IMR-90 (cell line): ENCODE measurements around the gene SLC25A19. TPM values are rescaled to one million over a fixed set of nuclear protein-coding genes. Genes with fewer than 3 reads are reported as not detected.

Experiments
- ATAC-seq: fragments of 200-7000 bp; cut with Tn5 transposase; 2 replicates; pipeline ENCODE4 v1.9.1; 2020; ENCODE audit warnings: low read depth, mild to moderate bottlenecking, moderate library complexity
- BruUV-seq: library from RNA; stranded (reverse); fragments of 400-500 nt; replicated peaks from 2 replicates; lab custom pipeline; 2021; lab: Mats Ljungman, UMichigan
- CTCF ChIA-PET: fragments of 300-600 bp; formaldehyde crosslinking; extraction: SDS; loops from one replicate; lab custom pipeline; 2021; ENCODE audit warnings: antibody characterized with exemption; lab: Yijun Ruan, JAX
- POLR2A ChIA-PET: fragments of 300-600 bp; sonication (Branson Sonifier 250); formaldehyde crosslinking; loops from one replicate; lab custom pipeline; 2022; ENCODE audit warnings: antibody characterized with exemption; ENCODE audit not compliant: unreplicated experiment; lab: Charles Lee
- DNase-seq: peaks from one replicate; pipeline ENCODE4 v3.0.0; 2013
- H2AFZ ChIP-seq: replicated peaks from 2 replicates; pipeline ENCODE3; 2013; ENCODE audit warnings: low read length, mild to moderate bottlenecking; ENCODE audit not compliant: poor library complexity
- H2AK5ac ChIP-seq: 2 replicates; pipeline ENCODE4 v1.6.1; 2013; ENCODE audit warnings: low read depth, low read length, inconsistent platforms
- H2AK9ac ChIP-seq: replicated peaks from 2 replicates; pipeline ENCODE3; 2013; ENCODE audit warnings: mild to moderate bottlenecking, low read depth, low read length, moderate library complexity; ENCODE audit not compliant: poor library complexity
- H2BK120ac ChIP-seq: 2 replicates; pipeline ENCODE4 v1.6.1; 2013; ENCODE audit warnings: low read depth, low read length, inconsistent platforms
- H2BK15ac ChIP-seq: 3 replicates; pipeline ENCODE4 v1.6.1; 2013; ENCODE audit warnings: low read depth, low read length, inconsistent platforms
- H2BK20ac ChIP-seq: 2 replicates; pipeline ENCODE4 v1.6.1; 2013; ENCODE audit warnings: low read depth, mild to moderate bottlenecking, inconsistent platforms, low read length, moderate library complexity
- H2BK5ac ChIP-seq: 2 replicates; pipeline ENCODE4 v1.6.1; 2013; ENCODE audit warnings: mild to moderate bottlenecking, low read depth, low read length, inconsistent platforms; ENCODE audit not compliant: poor library complexity, severe bottlenecking
- H3K14ac ChIP-seq: replicated peaks from 2 replicates; pipeline ENCODE4 v1.6.1; 2013; ENCODE audit warnings: low read depth, low read length, inconsistent platforms
- H3K18ac ChIP-seq: 2 replicates; pipeline ENCODE4 v1.6.1; 2013; ENCODE audit warnings: low read depth, low read length, control low read depth
- H3K23ac ChIP-seq: 2 replicates; pipeline ENCODE4 v1.6.1; 2013; ENCODE audit warnings: low read depth, low read length, inconsistent platforms
- H3K27ac ChIP-seq: 2 replicates; pipeline ENCODE4 v1.5.1; 2013; ENCODE audit warnings: mild to moderate bottlenecking, control low read depth, low read length; ENCODE audit not compliant: insufficient read depth
- H3K27me3 ChIP-seq: 2 replicates; pipeline ENCODE4 v1.6.1; 2013; ENCODE audit warnings: low read length; ENCODE audit not compliant: control insufficient read depth, insufficient read depth
- H3K36me3 ChIP-seq: 2 replicates; pipeline ENCODE4 v1.6.1; 2013; ENCODE audit warnings: low read length, mixed read lengths; ENCODE audit not compliant: control insufficient read depth, insufficient read depth
- H3K4ac ChIP-seq: 2 replicates; pipeline ENCODE4 v1.6.1; 2013; ENCODE audit warnings: low read depth, low read length, inconsistent platforms
- H3K4me1 ChIP-seq: 2 replicates; pipeline ENCODE4 v1.6.1; 2013; ENCODE audit warnings: low read length, mixed read lengths; ENCODE audit not compliant: control insufficient read depth, insufficient read depth
- H3K4me2 ChIP-seq: 2 replicates; pipeline ENCODE4 v1.6.1; 2013; ENCODE audit warnings: low read depth, mild to moderate bottlenecking, control low read depth, low read length, moderate library complexity
- H3K4me3 ChIP-seq: 2 replicates; pipeline ENCODE4 v1.5.1; 2013; ENCODE audit warnings: low read depth, mild to moderate bottlenecking, control low read depth, low read length, moderate library complexity; ENCODE audit not compliant: insufficient read depth
- H3K56ac ChIP-seq: 2 replicates; pipeline ENCODE4 v1.6.1; 2013; ENCODE audit warnings: low read length, inconsistent platforms; ENCODE audit not compliant: insufficient read depth; ENCODE audit errors: extremely low read depth
- H3K79me1 ChIP-seq, 2 experiments: 2 replicates each; pipeline ENCODE4 v1.6.1; 2013; ENCODE audit warnings: low read length in 2 of 2, inconsistent platforms in 1 of 2, low read depth in 1 of 2
- H3K9ac ChIP-seq: 2 replicates; pipeline ENCODE4 v1.6.1; 2013; ENCODE audit warnings: low read depth, low read length, control low read depth
- H3K9me1 ChIP-seq: 2 replicates; pipeline ENCODE4 v1.6.1; 2013; ENCODE audit warnings: low read length, inconsistent platforms; ENCODE audit not compliant: insufficient read depth
- H3K9me3 ChIP-seq: 2 replicates; pipeline ENCODE4 v1.6.1; 2013; ENCODE audit warnings: low read length; ENCODE audit not compliant: control insufficient read depth, insufficient read depth
- H4K20me1 ChIP-seq: 2 replicates; pipeline ENCODE4 v1.6.1; 2013; ENCODE audit warnings: low read length, inconsistent platforms; ENCODE audit not compliant: insufficient read depth
- H4K5ac ChIP-seq: 2 replicates; pipeline ENCODE4 v1.6.1; 2013; ENCODE audit warnings: mild to moderate bottlenecking, low read depth, low read length, control low read depth
- H4K8ac ChIP-seq, 2 experiments: 2 replicates each; pipeline ENCODE4 v1.6.1; 2013; ENCODE audit warnings: low read depth in 2 of 2, low read length in 2 of 2, control low read depth in 1 of 2, inconsistent platforms in 1 of 2
- H4K91ac ChIP-seq: 2 replicates; pipeline ENCODE4 v1.6.1; 2013; ENCODE audit warnings: low read depth, low read length, inconsistent platforms; ENCODE audit not compliant: insufficient read depth
- CEBPB ChIP-seq: IDR thresholded peaks from 2 replicates; pipeline ENCODE4 v1.6.1; 2012; ENCODE audit warnings: low read depth, low read length, improper control_type of control experiment
- CTCF ChIP-seq: conservative IDR thresholded peaks from 2 replicates; pipeline ENCODE4 v1.5.1; 2012; ENCODE audit warnings: mild to moderate bottlenecking, low read depth, low read length, improper control_type of control experiment
- ELK1 ChIP-seq: fragments of 150-350 bp; IDR thresholded peaks from 2 replicates; pipeline ENCODE4 v1.6.1; 2016; ENCODE audit warnings: low read depth, mild to moderate bottlenecking, low read length, moderate library complexity, borderline replicate concordance
- MAFK ChIP-seq: IDR thresholded peaks from 2 replicates; pipeline ENCODE4 v1.6.1; 2012; ENCODE audit warnings: low read depth, low read length, improper control_type of control experiment
- NFE2L2 ChIP-seq: fragments of 150-350 bp; IDR thresholded peaks from 2 replicates; pipeline ENCODE4 v1.6.1; 2016; ENCODE audit warnings: low read depth, mild to moderate bottlenecking, low read length
- POLR2A ChIP-seq: IDR thresholded peaks from 2 replicates; pipeline ENCODE4 v1.6.1; 2012; ENCODE audit warnings: mild to moderate bottlenecking, low read depth, low read length
- RAD21 ChIP-seq: IDR thresholded peaks from 2 replicates; pipeline ENCODE4 v1.6.1; 2012; ENCODE audit warnings: low read length, improper control_type of control experiment
- RCOR1 ChIP-seq: IDR thresholded peaks from 2 replicates; pipeline ENCODE4 v1.6.1; 2012; ENCODE audit warnings: mild to moderate bottlenecking, low read length, improper control_type of control experiment; ENCODE audit not compliant: insufficient replicate concordance
- RFX5 ChIP-seq: IDR thresholded peaks from 2 replicates; pipeline ENCODE4 v1.8.0; 2012; ENCODE audit warnings: low read depth, mild to moderate bottlenecking, low read length, moderate library complexity
- SMC3 ChIP-seq: fragments of 150-350 bp; IDR thresholded peaks from 2 replicates; pipeline ENCODE4 v1.6.1; 2016; ENCODE audit warnings: low read depth, mild to moderate bottlenecking, antibody characterized with exemption, low read length, moderate library complexity
- WGBS, 2 experiments: methylation state at CpG; one replicate each; pipeline versions ENCODE4 v1.1.5 to v1.1.7; 2013; ENCODE audit warnings: missing lambda C conversion rate in 2 of 2; ENCODE audit not compliant: insufficient read length in 1 of 2; ENCODE audit errors: extremely low coverage in 2 of 2; 5-methylcytosine and 5-hydroxymethylcytosine counted together
- dilution Hi-C: fragments of 300-500 bp; cut with HindIII; formaldehyde crosslinking; loops from one replicate; pipeline ENCODE4 v1.14.3; 2018; ENCODE audit warnings: low sequenced_read_pairs; ENCODE audit not compliant: unreplicated experiment
- in situ Hi-C: fragments of 300-500 bp; cut with MboI; formaldehyde crosslinking; loops from 3 replicates; pipeline ENCODE4 v1.14.3; 2019; ENCODE audit warnings: low sequenced_read_pairs, inconsistent platforms, mixed read lengths
- intact Hi-C: fragments of 100-400 bp; cut with micrococcal nuclease; formaldehyde crosslinking; loops from 2 replicates; pipeline ENCODE4 v1.10.0; 2022
- polyA plus RNA-seq, 3 experiments: library from polyadenylated mRNA; depleted of rRNA; stranded (reverse); fragments of >200 nt; gene quantifications; 2 replicates each; pipeline ENCODE4 v1.2.3, GENCODE V29; 2012; ENCODE audit warnings: low replicate concordance in 1 of 3
- total RNA-seq: library from RNA; depleted of rRNA; stranded (reverse); fragments of >200 nt; gene quantifications from 2 replicates; pipeline ENCODE4 v1.2.3, GENCODE V29; 2012

The SLC25A19 gene
- total and polyA plus RNA-seq, 2 of the 4 experiments (the other 2 are of a cell fraction): 9.1 to 9.2 TPM

GRCh38 chr17:75301502-75302206, 12.4 kb upstream of the SLC25A19 start:
- Histone ChIP-seq H2BK120ac (no peak overlapping the region), H3K56ac (no peak overlapping the region), H3K14ac (no peak overlapping the region), H3K23ac (no peak overlapping the region), H2AFZ (no peak overlapping the region), H2AK9ac (no peak overlapping the region), H4K20me1 (no peaks in the 10 kb centered on the region), H2BK20ac (no peak overlapping the region), H3K9me1 (0 out of 2 replicates have a peak, but pooled peaks cover 3% of the 10 kb centered on the region), H2AK5ac (no peak overlapping the region), H3K36me3 (no peaks in the 10 kb centered on the region), H3K27ac (no peak overlapping the region), H3K18ac (no peak overlapping the region), H3K79me1 (no peaks in the 10 kb centered on the region), H3K9ac (no peak overlapping the region), H3K4ac (no peak overlapping the region), H3K4me3 (no peak overlapping the region), H2BK15ac (no peak overlapping the region), H2BK5ac (no peak overlapping the region), H4K8ac (no peak overlapping the region), H3K27me3 (no peaks in the 10 kb centered on the region), H3K4me2 (no peak overlapping the region), H4K91ac (no peak overlapping the region), H4K5ac (no peak overlapping the region), H3K9me3 (no peaks in the 10 kb centered on the region), H3K4me1 (no peaks in the 10 kb centered on the region; the same call in 1 of the 2 replicates)
- dilution Hi-C loops: no loop called here
- in situ Hi-C loops: no loop called here
- TF ChIP-seq CEBPB (no peak), SMC3 (no peak), CTCF (no peak), MAFK (no peak), POLR2A (no peak), NFE2L2 (no peak), RCOR1 (no peak), RAD21 (no peak), ELK1 (no peak), RFX5 (no peak)
- intact Hi-C loops: no loop called here
- CTCF ChIA-PET: no interaction called here
- DNase-seq (no peak), ATAC-seq (no peak)
- POLR2A ChIA-PET: no interaction called here
- no TSS peak for BruUV-seq
- 100% methylated on average over 1 of the region's 17 CpGs; no CpG with 5 or more reads in 1 of the 2 experiments for WGBS, 2 experiments
